IMR-90 (cell line): ENCODE measurements around the gene EFHB. TPM values are rescaled to one million over a fixed set of nuclear protein-coding genes. Genes with fewer than 3 reads are reported as not detected.
"Not testable (repeated sequence)": the region's sequence is repeated elsewhere in the genome, so short reads cannot be mapped to it uniquely, and the experiment has no call there.

ENCODE experiments used
- ATAC-seq: fragments of 200-7000 bp; cut with Tn5 transposase; 2 replicates; pipeline ENCODE4 v1.9.1; 2020; ENCODE audit warnings: low read depth, mild to moderate bottlenecking, moderate library complexity
- BruUV-seq: library from RNA; stranded (reverse); fragments of 400-500 nt; replicated peaks from 2 replicates; lab custom pipeline; 2021; lab: Mats Ljungman, UMichigan
- CTCF ChIA-PET: fragments of 300-600 bp; formaldehyde crosslinking; extraction: SDS; loops from one replicate; lab custom pipeline; 2021; ENCODE audit warnings: antibody characterized with exemption; lab: Yijun Ruan, JAX
- POLR2A ChIA-PET: fragments of 300-600 bp; sonication (Branson Sonifier 250); formaldehyde crosslinking; loops from one replicate; lab custom pipeline; 2022; ENCODE audit warnings: antibody characterized with exemption; ENCODE audit not compliant: unreplicated experiment; lab: Charles Lee
- DNase-seq: peaks from one replicate; pipeline ENCODE4 v3.0.0; 2013
- H2AFZ ChIP-seq: replicated peaks from 2 replicates; pipeline ENCODE3; 2013; ENCODE audit warnings: low read length, mild to moderate bottlenecking; ENCODE audit not compliant: poor library complexity
- H2AK5ac ChIP-seq: 2 replicates; pipeline ENCODE4 v1.6.1; 2013; ENCODE audit warnings: low read depth, low read length, inconsistent platforms
- H2AK9ac ChIP-seq: replicated peaks from 2 replicates; pipeline ENCODE3; 2013; ENCODE audit warnings: mild to moderate bottlenecking, low read depth, low read length, moderate library complexity; ENCODE audit not compliant: poor library complexity
- H2BK120ac ChIP-seq: 2 replicates; pipeline ENCODE4 v1.6.1; 2013; ENCODE audit warnings: low read depth, low read length, inconsistent platforms
- H2BK15ac ChIP-seq: 3 replicates; pipeline ENCODE4 v1.6.1; 2013; ENCODE audit warnings: low read depth, low read length, inconsistent platforms
- H2BK20ac ChIP-seq: 2 replicates; pipeline ENCODE4 v1.6.1; 2013; ENCODE audit warnings: low read depth, mild to moderate bottlenecking, inconsistent platforms, low read length, moderate library complexity
- H2BK5ac ChIP-seq: 2 replicates; pipeline ENCODE4 v1.6.1; 2013; ENCODE audit warnings: mild to moderate bottlenecking, low read depth, low read length, inconsistent platforms; ENCODE audit not compliant: poor library complexity, severe bottlenecking
- H3K14ac ChIP-seq: replicated peaks from 2 replicates; pipeline ENCODE4 v1.6.1; 2013; ENCODE audit warnings: low read depth, low read length, inconsistent platforms
- H3K18ac ChIP-seq: 2 replicates; pipeline ENCODE4 v1.6.1; 2013; ENCODE audit warnings: low read depth, low read length, control low read depth
- H3K23ac ChIP-seq: 2 replicates; pipeline ENCODE4 v1.6.1; 2013; ENCODE audit warnings: low read depth, low read length, inconsistent platforms
- H3K27ac ChIP-seq: 2 replicates; pipeline ENCODE4 v1.5.1; 2013; ENCODE audit warnings: mild to moderate bottlenecking, control low read depth, low read length; ENCODE audit not compliant: insufficient read depth
- H3K27me3 ChIP-seq: 2 replicates; pipeline ENCODE4 v1.6.1; 2013; ENCODE audit warnings: low read length; ENCODE audit not compliant: control insufficient read depth, insufficient read depth
- H3K36me3 ChIP-seq: 2 replicates; pipeline ENCODE4 v1.6.1; 2013; ENCODE audit warnings: low read length, mixed read lengths; ENCODE audit not compliant: control insufficient read depth, insufficient read depth
- H3K4ac ChIP-seq: 2 replicates; pipeline ENCODE4 v1.6.1; 2013; ENCODE audit warnings: low read depth, low read length, inconsistent platforms
- H3K4me1 ChIP-seq: 2 replicates; pipeline ENCODE4 v1.6.1; 2013; ENCODE audit warnings: low read length, mixed read lengths; ENCODE audit not compliant: control insufficient read depth, insufficient read depth
- H3K4me2 ChIP-seq: 2 replicates; pipeline ENCODE4 v1.6.1; 2013; ENCODE audit warnings: low read depth, mild to moderate bottlenecking, control low read depth, low read length, moderate library complexity
- H3K4me3 ChIP-seq: 2 replicates; pipeline ENCODE4 v1.5.1; 2013; ENCODE audit warnings: low read depth, mild to moderate bottlenecking, control low read depth, low read length, moderate library complexity; ENCODE audit not compliant: insufficient read depth
- H3K56ac ChIP-seq: 2 replicates; pipeline ENCODE4 v1.6.1; 2013; ENCODE audit warnings: low read length, inconsistent platforms; ENCODE audit not compliant: insufficient read depth; ENCODE audit errors: extremely low read depth
- H3K79me1 ChIP-seq, 2 experiments: 2 replicates each; pipeline ENCODE4 v1.6.1; 2013; ENCODE audit warnings: low read length in 2 of 2, inconsistent platforms in 1 of 2, low read depth in 1 of 2
- H3K9ac ChIP-seq: 2 replicates; pipeline ENCODE4 v1.6.1; 2013; ENCODE audit warnings: low read depth, low read length, control low read depth
- H3K9me1 ChIP-seq: 2 replicates; pipeline ENCODE4 v1.6.1; 2013; ENCODE audit warnings: low read length, inconsistent platforms; ENCODE audit not compliant: insufficient read depth
- H3K9me3 ChIP-seq: 2 replicates; pipeline ENCODE4 v1.6.1; 2013; ENCODE audit warnings: low read length; ENCODE audit not compliant: control insufficient read depth, insufficient read depth
- H4K20me1 ChIP-seq: 2 replicates; pipeline ENCODE4 v1.6.1; 2013; ENCODE audit warnings: low read length, inconsistent platforms; ENCODE audit not compliant: insufficient read depth
- H4K5ac ChIP-seq: 2 replicates; pipeline ENCODE4 v1.6.1; 2013; ENCODE audit warnings: mild to moderate bottlenecking, low read depth, low read length, control low read depth
- H4K8ac ChIP-seq, 2 experiments: 2 replicates each; pipeline ENCODE4 v1.6.1; 2013; ENCODE audit warnings: low read depth in 2 of 2, low read length in 2 of 2, control low read depth in 1 of 2, inconsistent platforms in 1 of 2
- H4K91ac ChIP-seq: 2 replicates; pipeline ENCODE4 v1.6.1; 2013; ENCODE audit warnings: low read depth, low read length, inconsistent platforms; ENCODE audit not compliant: insufficient read depth
- WGBS, 2 experiments: methylation state at CpG; one replicate each; pipeline versions ENCODE4 v1.1.5 to v1.1.7; 2013; ENCODE audit warnings: missing lambda C conversion rate in 2 of 2; ENCODE audit not compliant: insufficient read length in 1 of 2; ENCODE audit errors: extremely low coverage in 2 of 2; 5-methylcytosine and 5-hydroxymethylcytosine counted together
- dilution Hi-C: fragments of 300-500 bp; cut with HindIII; formaldehyde crosslinking; loops from one replicate; pipeline ENCODE4 v1.14.3; 2018; ENCODE audit warnings: low sequenced_read_pairs; ENCODE audit not compliant: unreplicated experiment
- in situ Hi-C: fragments of 300-500 bp; cut with MboI; formaldehyde crosslinking; loops from 3 replicates; pipeline ENCODE4 v1.14.3; 2019; ENCODE audit warnings: low sequenced_read_pairs, inconsistent platforms, mixed read lengths
- intact Hi-C: fragments of 100-400 bp; cut with micrococcal nuclease; formaldehyde crosslinking; loops from 2 replicates; pipeline ENCODE4 v1.10.0; 2022
- polyA plus RNA-seq, 3 experiments: library from polyadenylated mRNA; depleted of rRNA; stranded (reverse); fragments of >200 nt; gene quantifications; 2 replicates each; pipeline ENCODE4 v1.2.3, GENCODE V29; 2012; ENCODE audit warnings: low replicate concordance in 1 of 3
- total RNA-seq: library from RNA; depleted of rRNA; stranded (reverse); fragments of >200 nt; gene quantifications from 2 replicates; pipeline ENCODE4 v1.2.3, GENCODE V29; 2012

The EFHB gene
- total and polyA plus RNA-seq, 2 of the 4 experiments (the other 2 are of a cell fraction) = under 0.01 to 1.0 TPM

- H3K27ac ChIP-seq, H3K9me1 ChIP-seq, H3K14ac ChIP-seq, H3K27me3 ChIP-seq, H4K5ac ChIP-seq, H3K4me3 ChIP-seq, H2AK5ac ChIP-seq, CTCF ChIA-PET, ATAC-seq, H3K4me1 ChIP-seq, H3K18ac ChIP-seq, H3K9me3 ChIP-seq, H3K9ac ChIP-seq, in situ Hi-C loops, H3K56ac ChIP-seq, H2BK120ac ChIP-seq, H2AK9ac ChIP-seq, H2BK20ac ChIP-seq, DNase-seq, H2BK5ac ChIP-seq, BruUV-seq, H3K79me1 ChIP-seq, dilution Hi-C loops, POLR2A ChIA-PET, H3K23ac ChIP-seq, H4K91ac ChIP-seq, H4K8ac ChIP-seq, H4K20me1 ChIP-seq, H3K4me2 ChIP-seq, H2BK15ac ChIP-seq, H3K4ac ChIP-seq, H2AFZ ChIP-seq, H3K36me3 ChIP-seq, intact Hi-C loops: not testable (repeated sequence)
- WGBS, 2 experiments = no CpG with 5 or more reads among the region's 13 CpGs
Measured at GRCh38 chr3:19855318-19855717, 78.7 kb downstream of the EFHB start.

DNA sequence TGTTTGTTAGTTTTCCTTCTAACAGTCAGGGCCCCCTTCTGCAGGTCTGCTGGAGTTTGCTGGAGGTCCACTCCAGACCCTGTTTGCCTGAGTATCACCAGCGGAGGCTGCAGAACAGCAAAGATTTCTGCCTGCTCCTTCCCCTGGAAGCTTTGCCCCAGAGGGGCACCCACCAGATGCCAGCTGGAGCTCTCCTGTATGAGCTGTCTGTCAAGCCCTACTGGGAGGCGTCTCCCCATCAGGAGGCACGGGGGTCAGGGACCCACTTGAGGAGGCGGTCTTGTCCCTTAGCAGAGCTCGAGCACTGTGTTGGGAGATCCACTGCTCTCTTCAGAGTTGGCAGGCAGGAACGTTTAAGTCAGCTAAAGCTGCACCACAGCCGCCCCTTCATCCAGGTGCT lies 87.4 kb downstream of the EFHB start:
- H2BK5ac ChIP-seq, dilution Hi-C loops, in situ Hi-C loops, H2AK9ac ChIP-seq, intact Hi-C loops, H3K4me1 ChIP-seq, H3K27ac ChIP-seq, H3K23ac ChIP-seq, H3K56ac ChIP-seq, POLR2A ChIA-PET, H3K4me2 ChIP-seq, BruUV-seq, H2BK15ac ChIP-seq, H3K36me3 ChIP-seq, H3K79me1 ChIP-seq, H4K91ac ChIP-seq, H3K4me3 ChIP-seq, H3K14ac ChIP-seq, H3K9ac ChIP-seq, H2AFZ ChIP-seq, H3K27me3 ChIP-seq, H3K4ac ChIP-seq, H3K18ac ChIP-seq, H2AK5ac ChIP-seq, ATAC-seq, H4K8ac ChIP-seq, H3K9me1 ChIP-seq, CTCF ChIA-PET, H4K5ac ChIP-seq, H4K20me1 ChIP-seq, H2BK20ac ChIP-seq, H3K9me3 ChIP-seq, DNase-seq, H2BK120ac ChIP-seq: not testable (repeated sequence)
- WGBS, 2 experiments = 50% methylated on average over 3 of the region's 7 CpGs; no CpG with 5 or more reads in 1 of the 2 experiments
